Stimulated activated CD4-positive, alpha-beta T cell treated with anti-CD3 and anti-CD28 coated beads, TNF-alpha, amount 100 ng/mL, for 48 hours (primary cell): ENCODE measurements around the gene CD9.

Experiments used
- DNase-seq, 3 donors: peaks; one replicate each; pipeline ENCODE4 v3.0.0-alpha.2; 2020; ENCODE audit warnings: low read depth in 3 of 3

The CD9 gene

DNA sequence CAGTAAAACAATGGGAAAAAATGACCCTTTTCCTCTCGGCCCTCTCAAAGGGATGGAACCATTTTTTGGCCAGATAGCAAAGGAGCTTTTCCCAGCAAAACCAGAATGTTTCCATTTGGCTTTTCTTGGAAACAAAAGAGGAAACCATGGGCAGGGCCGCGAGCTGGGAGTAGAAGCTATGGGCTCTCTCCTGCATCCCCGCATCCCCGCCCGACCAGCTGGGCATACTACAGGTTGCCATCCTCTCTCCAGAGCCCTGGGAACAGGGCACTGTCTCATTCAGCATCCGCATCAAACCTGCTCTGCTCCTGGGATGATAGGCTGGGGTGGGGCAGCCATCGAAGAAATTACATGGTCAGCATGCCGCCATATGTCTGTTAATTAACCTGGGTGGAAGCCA, 20.9 kb downstream of the CD9 start:
- DNase-seq, result no peak

- no peak for DNase-seq
Observed at GRCh38 chr12:6222078-6222654, 22.0 kb downstream of the CD9 start.

GRCh38 chr12:6223545-6223944, 23.3 kb downstream of the CD9 start:
- no peak for DNase-seq

- no peak for DNase-seq
Observed at GRCh38 chr12:6224550-6224949, 24.4 kb downstream of the CD9 start.

DNA sequence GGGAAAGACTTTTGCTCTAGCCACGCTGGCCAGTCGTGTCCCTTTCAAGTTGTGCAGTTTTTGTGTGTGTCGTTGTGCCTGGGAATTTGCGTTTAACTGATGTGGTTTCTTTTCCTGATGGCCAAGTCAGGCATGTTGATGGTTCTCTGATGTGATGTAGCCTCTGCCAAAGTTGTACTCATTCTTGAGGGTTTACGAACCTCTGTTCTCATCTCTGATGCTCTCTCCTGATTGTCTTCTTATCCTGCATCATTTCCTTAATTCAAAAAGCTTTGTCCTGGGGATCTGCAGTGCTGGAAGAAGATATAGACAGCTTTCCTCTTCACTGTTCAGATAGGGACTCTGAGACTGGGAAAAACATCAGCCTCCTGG, 25.4 kb downstream of the CD9 start:
- no peak for DNase-seq

DNA sequence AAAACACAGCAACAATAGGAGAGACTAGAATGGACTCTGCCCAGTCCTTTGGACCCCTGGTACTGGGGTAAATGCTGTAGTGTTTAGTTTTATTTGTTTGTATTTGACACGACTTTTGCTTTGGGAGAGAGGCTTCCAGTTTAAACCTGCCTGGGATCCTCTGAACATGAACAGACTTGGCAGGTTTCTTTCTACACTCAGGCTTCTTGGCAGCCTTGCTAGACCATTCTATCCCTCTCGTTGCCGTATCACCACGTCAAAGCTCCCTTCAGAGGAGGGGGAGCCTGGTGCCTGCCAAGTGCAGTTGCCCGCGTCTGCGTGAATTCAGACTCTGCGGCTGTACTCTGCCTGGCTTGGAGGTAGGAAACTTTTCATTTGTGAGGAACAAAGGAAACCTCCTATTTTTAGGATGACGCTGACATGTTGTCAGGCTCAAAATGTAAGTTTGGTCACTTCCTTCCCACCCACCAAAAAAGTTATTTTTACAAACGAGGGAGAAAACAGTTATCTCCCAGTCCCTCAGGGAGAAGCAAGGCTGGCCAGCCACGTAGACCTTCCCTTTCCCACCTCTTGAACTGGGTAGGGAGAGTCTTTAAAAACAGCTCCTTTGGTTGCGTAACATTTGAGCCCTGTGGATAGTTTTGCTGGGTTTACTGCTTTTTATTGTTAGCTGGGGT, 25.9 kb downstream of the CD9 start:
- DNase-seq, result no peak

DNA sequence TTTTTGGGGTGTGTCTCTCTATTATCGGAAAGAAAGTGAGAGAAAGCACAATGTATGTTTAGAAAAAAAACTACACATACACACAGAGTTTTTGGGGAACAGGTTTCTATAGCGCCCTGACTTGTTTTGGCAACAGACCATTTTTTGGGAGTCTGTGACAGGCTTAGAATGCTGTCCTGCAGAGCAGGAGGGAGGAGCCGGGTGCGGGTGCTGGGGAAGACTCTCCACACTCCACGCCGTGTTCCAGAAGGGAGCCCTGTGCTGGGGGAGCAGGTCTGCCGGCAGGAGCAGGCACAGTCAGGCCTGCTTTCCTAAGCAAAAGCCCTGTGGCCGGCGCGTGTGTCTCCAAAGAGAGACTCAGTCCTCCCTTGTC, 26.5 kb downstream of the CD9 start:
- no peak for DNase-seq

- DNase-seq, result no peak
Observed at GRCh38 chr12:6228535-6229223, 28.5 kb downstream of the CD9 start.

GRCh38 chr12:6229224-6230218, 29.3 kb downstream of the CD9 start:
- DNase-seq, result no peak

- peak; percentile 25 to 44 (median 38) for DNase-seq
Observed at GRCh38 chr12:6230321-6231110, 30.3 kb downstream of the CD9 start.

- DNase-seq, result no peak
Observed at GRCh38 chr12:6231359-6232268, 31.4 kb downstream of the CD9 start.

- no peak for DNase-seq
Observed at GRCh38 chr12:6233121-6233971, 33.1 kb downstream of the CD9 start.

DNA sequence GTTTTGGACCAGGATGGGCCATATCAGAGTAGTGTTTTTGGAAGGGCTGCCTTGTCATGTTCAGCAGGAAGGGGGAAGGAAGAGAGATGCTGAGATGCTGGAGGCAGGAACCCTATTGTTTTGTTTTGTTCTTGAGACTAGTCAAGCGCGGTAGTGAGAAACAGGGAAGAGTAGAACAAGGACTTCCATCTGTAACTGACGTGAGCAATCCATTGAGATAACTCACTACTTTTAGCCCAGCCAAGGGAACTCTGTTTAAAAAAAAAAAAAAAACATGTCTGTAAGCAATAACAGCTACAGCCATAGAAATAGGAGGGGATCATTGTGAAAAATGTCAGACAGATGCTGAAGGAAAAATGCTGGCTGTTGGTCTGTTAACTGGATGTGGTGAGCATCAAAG, 34.0 kb downstream of the CD9 start:
- DNase-seq, result no peak

DNA sequence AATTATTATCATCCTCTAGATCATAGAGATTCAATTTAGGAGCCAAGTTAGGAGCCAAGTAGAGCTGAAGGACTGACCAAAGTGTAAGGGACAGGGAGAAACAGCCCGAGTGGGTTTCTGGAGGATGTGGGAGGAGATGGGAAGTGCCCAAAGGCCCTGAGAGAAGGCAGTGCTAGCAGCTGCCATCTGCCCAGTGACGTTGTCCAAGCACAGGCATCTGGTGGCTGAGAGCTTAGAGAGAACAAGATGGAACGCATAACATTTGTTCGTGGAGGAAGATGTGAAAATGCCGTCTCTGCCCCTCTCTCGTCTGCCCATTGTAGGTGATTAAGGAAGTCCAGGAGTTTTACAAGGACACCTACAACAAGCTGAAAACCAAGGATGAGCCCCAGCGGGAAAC, 34.7 kb downstream of the CD9 start:
- no peak for DNase-seq

DNA sequence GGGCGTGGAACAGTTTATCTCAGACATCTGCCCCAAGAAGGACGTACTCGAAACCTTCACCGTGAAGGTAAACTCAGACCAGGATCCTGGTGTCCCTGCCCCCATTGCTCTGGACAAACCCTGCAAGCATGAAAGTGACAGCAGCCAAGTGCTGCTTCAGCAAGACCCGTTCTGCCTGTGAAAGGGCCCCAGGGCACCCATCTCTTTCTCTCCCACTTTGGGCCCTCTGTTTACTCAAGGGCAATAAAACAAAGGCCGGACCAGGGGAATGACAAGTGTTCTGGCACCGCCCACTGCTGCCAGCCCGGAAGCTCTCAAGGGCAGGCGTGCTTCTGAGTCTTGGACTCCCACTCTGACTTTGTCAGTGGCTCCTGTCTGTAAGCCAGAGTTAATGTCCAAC, 35.3 kb downstream of the CD9 start:
- DNase-seq, result no peak

- no peak for DNase-seq
Observed at GRCh38 chr12:6235906-6236640, 35.9 kb downstream of the CD9 start.

DNA sequence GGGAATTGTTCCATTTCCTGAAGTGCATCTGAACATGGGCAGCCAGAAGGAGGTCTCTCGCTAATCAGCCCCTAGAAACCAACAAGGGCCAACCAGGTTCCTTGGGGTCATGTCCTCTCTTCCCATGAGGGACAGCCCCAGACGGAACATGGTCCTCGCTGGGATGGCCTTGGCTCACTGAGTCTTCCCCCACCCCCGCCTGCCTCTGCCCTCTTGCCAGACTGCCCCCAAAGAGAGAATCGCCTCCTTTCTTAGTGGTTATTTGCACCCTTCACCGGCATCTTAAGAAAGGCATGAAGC, 36.4 kb downstream of the CD9 start:
- no peak for DNase-seq

DNA sequence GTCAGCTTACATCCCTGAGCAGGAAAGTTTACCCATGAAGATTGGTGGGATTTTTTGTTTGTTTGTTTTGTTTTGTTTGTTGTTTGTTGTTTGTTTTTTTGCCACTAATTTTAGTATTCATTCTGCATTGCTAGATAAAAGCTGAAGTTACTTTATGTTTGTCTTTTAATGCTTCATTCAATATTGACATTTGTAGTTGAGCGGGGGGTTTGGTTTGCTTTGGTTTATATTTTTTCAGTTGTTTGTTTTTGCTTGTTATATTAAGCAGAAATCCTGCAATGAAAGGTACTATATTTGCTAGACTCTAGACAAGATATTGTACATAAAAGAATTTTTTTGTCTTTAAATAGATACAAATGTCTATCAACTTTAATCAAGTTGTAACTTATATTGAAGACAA, 37.6 kb downstream of the CD9 start:
- no peak for DNase-seq

DNA sequence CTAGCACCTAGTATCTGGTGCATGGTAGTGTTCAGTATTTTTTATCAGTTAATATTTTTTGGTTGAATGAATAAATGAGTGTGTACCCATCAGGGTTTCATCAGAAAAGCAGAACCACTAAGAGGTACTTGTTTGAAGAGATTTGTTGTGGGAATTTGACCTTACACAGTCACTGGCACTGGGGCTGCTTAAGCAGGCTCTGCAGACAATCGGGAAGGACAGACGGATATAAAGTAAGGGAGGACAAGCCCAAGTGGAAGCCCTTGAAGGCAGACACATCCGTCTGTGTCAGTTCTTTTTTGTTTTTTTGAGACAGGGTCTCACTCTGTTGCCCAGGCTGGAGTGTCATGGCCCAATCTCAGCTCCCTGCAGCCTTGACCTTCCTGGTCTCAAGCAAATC, 38.7 kb downstream of the CD9 start:
- DNase-seq, result no peak
